MM.1S (cell line): Measurements from ENCODE around the gene PINLYP.

Experiments
- DNase-seq: peaks from one replicate; pipeline ENCODE4 v3.0.0-alpha.2; 2015
- H2AFZ ChIP-seq: fragments of 300-600 bp; sonication (generic); 2 replicates; pipeline ENCODE4 v1.6.0; 2016; ENCODE audit warnings: antibody characterized with exemption, low read length
- H3F3A ChIP-seq: fragments of 300-600 bp; sonication (generic); 2 replicates; pipeline ENCODE4 v1.6.1; 2016; ENCODE audit warnings: mild to moderate bottlenecking, antibody characterized with exemption, low read length, moderate library complexity, mixed read lengths; ENCODE audit not compliant: insufficient read depth
- H3K27ac ChIP-seq: fragments of 300-600 bp; sonication (generic); 2 replicates; pipeline ENCODE4 v1.5.1; 2016; ENCODE audit warnings: mild to moderate bottlenecking, low read length
- H3K27me3 ChIP-seq: fragments of 300-600 bp; sonication (generic); replicated peaks from 2 replicates; pipeline ENCODE4 v1.6.0; 2016; ENCODE audit warnings: low read length; ENCODE audit not compliant: insufficient read depth
- H3K36me3 ChIP-seq: fragments of 300-600 bp; sonication (generic); replicated peaks from 2 replicates; pipeline ENCODE4 v1.6.1; 2016; ENCODE audit warnings: mild to moderate bottlenecking, low read length, mixed read lengths; ENCODE audit not compliant: insufficient read depth
- H3K4me1 ChIP-seq: fragments of 300-600 bp; sonication (generic); 2 replicates; pipeline ENCODE4 v1.6.1; 2016; ENCODE audit warnings: low read length, mixed read lengths
- H3K4me2 ChIP-seq: fragments of 300-600 bp; sonication (generic); 2 replicates; pipeline ENCODE4 v1.6.0; 2016; ENCODE audit warnings: low read depth, low read length
- H3K4me3 ChIP-seq: fragments of 300-600 bp; sonication (generic); 2 replicates; pipeline ENCODE4 v1.5.1; 2016; ENCODE audit warnings: low read length, mixed read lengths
- H3K79me2 ChIP-seq: fragments of 300-600 bp; sonication (generic); 2 replicates; pipeline ENCODE4 v1.6.1; 2016; ENCODE audit warnings: mixed run types, low read length, mixed read lengths
- H3K9ac ChIP-seq: fragments of 300-600 bp; sonication (generic); 2 replicates; pipeline ENCODE4 v1.6.1; 2016; ENCODE audit warnings: low read length, mixed read lengths
- H3K9me2 ChIP-seq: fragments of 300-600 bp; sonication (generic); replicated peaks from 2 replicates; pipeline ENCODE4 v1.6.1; 2016; ENCODE audit warnings: mild to moderate bottlenecking, low read length, mixed read lengths; ENCODE audit not compliant: insufficient read depth
- H3K9me3 ChIP-seq: fragments of 300-600 bp; sonication (generic); replicated peaks from 2 replicates; pipeline ENCODE4 v1.6.1; 2016; ENCODE audit warnings: mild to moderate bottlenecking, low read length, mixed read lengths; ENCODE audit not compliant: insufficient read depth
- H4K20me1 ChIP-seq: fragments of 300-600 bp; sonication (generic); 2 replicates; pipeline ENCODE4 v1.6.1; 2016; ENCODE audit warnings: mild to moderate bottlenecking, low read length, moderate library complexity, mixed read lengths; ENCODE audit not compliant: insufficient read depth
- EZH2 ChIP-seq: fragments of 300-600 bp; sonication (generic); optimal IDR thresholded peaks from 2 replicates; pipeline ENCODE3; 2017; ENCODE audit warnings: low read depth, mild to moderate bottlenecking, antibody characterized with exemption, low read length, mixed read lengths
- EZH2phosphoT487 ChIP-seq: fragments of 300-600 bp; sonication (generic); IDR thresholded peaks from 2 replicates; pipeline ENCODE4 v1.6.1; 2018; ENCODE audit warnings: antibody characterized with exemption, low read length
- TF ChIP-seq, protein P1 (sequence below): fragments of 300-600 bp; sonication (generic); IDR thresholded peaks from 2 replicates; pipeline ENCODE4 v1.5.1; 2016; ENCODE audit warnings: antibody characterized with exemption, low read length, mixed read lengths

Gene PINLYP

DNA sequence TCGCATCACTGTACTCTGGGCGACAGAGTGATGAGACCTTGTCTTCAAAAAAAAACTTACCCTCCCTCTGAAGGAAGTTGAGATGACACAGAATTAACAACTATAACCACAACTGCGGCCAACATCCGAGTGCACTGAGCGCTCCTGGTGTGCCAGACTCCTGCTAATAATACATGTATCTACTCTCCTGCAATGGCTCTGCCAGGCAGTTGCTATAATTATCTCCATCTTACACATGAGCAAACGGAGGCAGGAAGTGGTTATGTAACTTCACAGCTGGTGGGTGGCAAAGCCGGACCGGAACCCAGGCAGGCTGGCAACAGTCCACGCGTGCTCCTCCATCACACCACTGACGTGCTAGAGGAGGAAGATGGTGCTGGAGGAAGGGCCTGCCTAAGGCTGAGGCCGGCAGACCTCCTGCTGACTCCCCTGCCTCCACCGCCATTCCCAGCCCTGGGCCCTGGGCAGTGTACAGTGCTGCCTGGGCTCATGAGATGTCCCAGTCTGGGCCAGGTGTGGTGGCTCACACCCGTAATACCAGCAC, 12.8 kb upstream of the PINLYP start:
- no peak overlapping the region for H2AFZ ChIP-seq
- H3K9me3 ChIP-seq, result no peaks in the 10 kb centered on the region
- TF ChIP-seq EZH2 (no peak), EZH2phosphoT487 (no peak)
- TF ChIP-seq, protein P1, sequence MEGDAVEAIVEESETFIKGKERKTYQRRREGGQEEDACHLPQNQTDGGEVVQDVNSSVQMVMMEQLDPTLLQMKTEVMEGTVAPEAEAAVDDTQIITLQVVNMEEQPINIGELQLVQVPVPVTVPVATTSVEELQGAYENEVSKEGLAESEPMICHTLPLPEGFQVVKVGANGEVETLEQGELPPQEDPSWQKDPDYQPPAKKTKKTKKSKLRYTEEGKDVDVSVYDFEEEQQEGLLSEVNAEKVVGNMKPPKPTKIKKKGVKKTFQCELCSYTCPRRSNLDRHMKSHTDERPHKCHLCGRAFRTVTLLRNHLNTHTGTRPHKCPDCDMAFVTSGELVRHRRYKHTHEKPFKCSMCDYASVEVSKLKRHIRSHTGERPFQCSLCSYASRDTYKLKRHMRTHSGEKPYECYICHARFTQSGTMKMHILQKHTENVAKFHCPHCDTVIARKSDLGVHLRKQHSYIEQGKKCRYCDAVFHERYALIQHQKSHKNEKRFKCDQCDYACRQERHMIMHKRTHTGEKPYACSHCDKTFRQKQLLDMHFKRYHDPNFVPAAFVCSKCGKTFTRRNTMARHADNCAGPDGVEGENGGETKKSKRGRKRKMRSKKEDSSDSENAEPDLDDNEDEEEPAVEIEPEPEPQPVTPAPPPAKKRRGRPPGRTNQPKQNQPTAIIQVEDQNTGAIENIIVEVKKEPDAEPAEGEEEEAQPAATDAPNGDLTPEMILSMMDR, result no peak
- no peaks in the 10 kb centered on the region for H3K27me3 ChIP-seq
- H3K4me3 ChIP-seq, result no peak overlapping the region
- H3F3A ChIP-seq, result no peaks in the 10 kb centered on the region
- H3K36me3 ChIP-seq, result no peaks in the 10 kb centered on the region
- no peaks in the 10 kb centered on the region; the same call in 1 of the 2 replicates for H3K79me2 ChIP-seq
- no peaks in the 10 kb centered on the region for H3K9me2 ChIP-seq
- H3K4me1 ChIP-seq, result no peaks in the 10 kb centered on the region
- no peak for DNase-seq
- H3K4me2 ChIP-seq, result no peak overlapping the region
- no peaks in the 10 kb centered on the region for H4K20me1 ChIP-seq
- H3K9ac ChIP-seq, result no peak overlapping the region
- no peak overlapping the region for H3K27ac ChIP-seq

DNA sequence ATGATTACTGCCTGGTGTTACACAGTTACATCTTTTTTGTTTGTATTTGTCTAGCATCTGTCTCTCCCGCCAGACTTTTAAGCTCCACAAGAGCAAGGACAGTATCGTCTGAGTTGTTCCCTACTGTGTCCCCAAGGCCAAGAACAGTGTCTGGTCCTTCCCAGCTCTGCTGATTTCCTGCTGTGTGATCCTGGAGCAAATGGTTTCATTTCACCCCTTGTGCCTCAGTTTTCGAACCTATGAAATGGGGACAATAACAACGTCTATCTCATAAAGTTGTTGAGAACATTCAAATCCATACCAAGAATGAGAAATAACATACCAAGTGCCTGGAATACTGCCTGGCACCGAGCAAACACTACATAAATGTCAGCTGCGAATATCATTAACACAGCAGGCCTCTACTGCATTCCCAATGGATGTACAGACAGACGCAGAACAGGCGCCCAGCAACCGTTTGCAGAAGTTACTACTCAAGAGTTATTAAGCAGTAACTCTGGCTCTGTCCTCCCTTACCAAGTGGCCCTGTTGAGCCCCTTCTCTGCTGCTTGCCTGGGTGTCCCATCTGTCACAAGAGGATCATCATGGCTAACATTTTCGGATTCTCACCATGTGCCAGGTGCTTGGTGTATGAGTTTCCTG, 11.7 kb upstream of the PINLYP start:
- Histone ChIP-seq H3K4me1 (no peaks in the 10 kb centered on the region), H3K9me3 (no peaks in the 10 kb centered on the region), H3K4me2 (no peak overlapping the region), H2AFZ (no peak overlapping the region), H3K4me3 (no peak overlapping the region), H3K27ac (no peak overlapping the region), H3K79me2 (no peaks in the 10 kb centered on the region; the same call in 1 of the 2 replicates), H3K9ac (no peak overlapping the region), H3K27me3 (no peaks in the 10 kb centered on the region), H4K20me1 (no peaks in the 10 kb centered on the region), H3K9me2 (no peaks in the 10 kb centered on the region), H3K36me3 (no peaks in the 10 kb centered on the region), H3F3A (no peaks in the 10 kb centered on the region)
- no peak for TF ChIP-seq EZH2phosphoT487
- TF ChIP-seq EZH2, result no peak
- TF ChIP-seq, protein P1, result no peak
- no peak for DNase-seq

DNA sequence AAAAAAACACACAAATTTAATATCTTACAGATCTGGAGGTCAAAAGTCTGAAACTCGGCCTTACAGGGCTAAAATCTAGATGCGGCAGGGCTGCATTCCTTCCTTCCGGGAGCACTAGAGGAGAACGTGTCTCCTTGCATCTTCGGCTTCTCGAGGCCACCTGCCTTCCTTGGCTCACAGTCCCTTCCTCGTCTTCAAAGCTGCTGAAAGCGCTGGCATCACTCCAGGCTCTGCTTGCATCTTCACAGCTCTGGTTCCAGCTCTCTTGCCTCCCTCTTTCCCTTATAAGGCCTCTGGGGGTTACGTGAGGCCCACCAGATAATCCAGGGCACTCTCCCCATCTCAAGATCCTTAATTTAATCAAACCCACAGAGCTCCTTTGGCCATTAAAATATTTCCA, 10.8 kb upstream of the PINLYP start:
- Histone ChIP-seq H2AFZ (no peak overlapping the region), H4K20me1 (no peaks in the 10 kb centered on the region), H3K4me3 (no peak overlapping the region), H3K4me2 (no peak overlapping the region), H3K4me1 (no peaks in the 10 kb centered on the region), H3K27ac (no peak overlapping the region), H3K9me2 (no peaks in the 10 kb centered on the region), H3F3A (no peaks in the 10 kb centered on the region), H3K9me3 (no peaks in the 10 kb centered on the region), H3K9ac (no peak overlapping the region), H3K27me3 (no peaks in the 10 kb centered on the region), H3K79me2 (no peaks in the 10 kb centered on the region; the same call in 1 of the 2 replicates), H3K36me3 (no peaks in the 10 kb centered on the region)
- TF ChIP-seq EZH2phosphoT487 (no peak), EZH2 (no peak)
- TF ChIP-seq, protein P1, result no peak
- DNase-seq, result no peak
